Bronchial epithelial cell (primary cell): ENCODE data around the gene MCU. TPM values are rescaled to one million over a fixed set of nuclear protein-coding genes. Genes with fewer than 3 reads are reported as not detected.

Experiments used
- DNase-seq: peaks from one replicate; pipeline ENCODE4 v3.0.0-alpha.2; 2010; ENCODE audit warnings: low read depth
- FAIRE-seq: peaks from 2 replicates; lab custom pipeline; 2011; peaks lifted over from hg19 to GRCh38; lab: Jason Lieb, UNC
- H3K27me3 ChIP-seq: 2 replicates; pipeline ENCODE4 v1.5.1; 2011; ENCODE audit warnings: low read length; ENCODE audit not compliant: control insufficient read depth, insufficient read depth
- H3K36me3 ChIP-seq: 2 replicates; pipeline ENCODE4 v1.5.1; 2011; ENCODE audit warnings: low read length; ENCODE audit not compliant: control insufficient read depth, insufficient read depth
- H3K4me3 ChIP-seq: 2 replicates; pipeline ENCODE4 v1.5.1; 2011; ENCODE audit warnings: mild to moderate bottlenecking, low read depth, low read length, control low read depth
- total RNA-seq: library from RNA; depleted of rRNA; stranded (reverse); fragments of >200 nt; gene quantifications from 2 replicates; pipeline ENCODE4 v1.2.1, GENCODE V29; 2014
- TF ChIP-seq, protein P1 (sequence below): IDR thresholded peaks from 2 replicates; pipeline ENCODE4 v1.5.1; 2011; ENCODE audit warnings: mild to moderate bottlenecking, moderate library complexity, low read length, control low read depth, inconsistent platforms; ENCODE audit not compliant: insufficient read depth, severe bottlenecking

The MCU gene
- total RNA-seq, 1 donor from 2014 or later, result 38.7 TPM

DNA sequence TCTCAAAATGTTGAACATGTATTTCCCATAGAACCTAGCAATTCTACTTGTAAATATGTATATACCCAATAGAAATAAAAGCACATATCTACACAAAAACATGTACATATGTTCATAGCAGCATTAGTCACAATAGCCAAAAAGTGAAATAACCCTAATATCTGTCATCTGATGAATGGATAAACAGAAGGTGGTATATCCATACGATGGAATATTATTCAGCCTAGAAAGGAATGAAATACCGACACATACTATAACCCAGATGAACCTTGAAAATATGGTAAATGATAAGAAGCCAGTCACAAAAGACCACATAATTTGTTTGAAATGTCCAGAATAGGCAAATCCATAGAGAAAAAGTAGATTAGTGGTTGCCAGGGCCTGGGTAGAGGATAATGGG is 87.9 kb downstream of the MCU start:
- no peaks in the 10 kb centered on the region for H3K27me3 ChIP-seq
- H3K4me3 ChIP-seq, result no peak overlapping the region
- no peak for DNase-seq
- no peak for FAIRE-seq
- TF ChIP-seq, protein P1, sequence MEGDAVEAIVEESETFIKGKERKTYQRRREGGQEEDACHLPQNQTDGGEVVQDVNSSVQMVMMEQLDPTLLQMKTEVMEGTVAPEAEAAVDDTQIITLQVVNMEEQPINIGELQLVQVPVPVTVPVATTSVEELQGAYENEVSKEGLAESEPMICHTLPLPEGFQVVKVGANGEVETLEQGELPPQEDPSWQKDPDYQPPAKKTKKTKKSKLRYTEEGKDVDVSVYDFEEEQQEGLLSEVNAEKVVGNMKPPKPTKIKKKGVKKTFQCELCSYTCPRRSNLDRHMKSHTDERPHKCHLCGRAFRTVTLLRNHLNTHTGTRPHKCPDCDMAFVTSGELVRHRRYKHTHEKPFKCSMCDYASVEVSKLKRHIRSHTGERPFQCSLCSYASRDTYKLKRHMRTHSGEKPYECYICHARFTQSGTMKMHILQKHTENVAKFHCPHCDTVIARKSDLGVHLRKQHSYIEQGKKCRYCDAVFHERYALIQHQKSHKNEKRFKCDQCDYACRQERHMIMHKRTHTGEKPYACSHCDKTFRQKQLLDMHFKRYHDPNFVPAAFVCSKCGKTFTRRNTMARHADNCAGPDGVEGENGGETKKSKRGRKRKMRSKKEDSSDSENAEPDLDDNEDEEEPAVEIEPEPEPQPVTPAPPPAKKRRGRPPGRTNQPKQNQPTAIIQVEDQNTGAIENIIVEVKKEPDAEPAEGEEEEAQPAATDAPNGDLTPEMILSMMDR, result no peak
- no peaks in the 10 kb centered on the region for H3K36me3 ChIP-seq

DNA sequence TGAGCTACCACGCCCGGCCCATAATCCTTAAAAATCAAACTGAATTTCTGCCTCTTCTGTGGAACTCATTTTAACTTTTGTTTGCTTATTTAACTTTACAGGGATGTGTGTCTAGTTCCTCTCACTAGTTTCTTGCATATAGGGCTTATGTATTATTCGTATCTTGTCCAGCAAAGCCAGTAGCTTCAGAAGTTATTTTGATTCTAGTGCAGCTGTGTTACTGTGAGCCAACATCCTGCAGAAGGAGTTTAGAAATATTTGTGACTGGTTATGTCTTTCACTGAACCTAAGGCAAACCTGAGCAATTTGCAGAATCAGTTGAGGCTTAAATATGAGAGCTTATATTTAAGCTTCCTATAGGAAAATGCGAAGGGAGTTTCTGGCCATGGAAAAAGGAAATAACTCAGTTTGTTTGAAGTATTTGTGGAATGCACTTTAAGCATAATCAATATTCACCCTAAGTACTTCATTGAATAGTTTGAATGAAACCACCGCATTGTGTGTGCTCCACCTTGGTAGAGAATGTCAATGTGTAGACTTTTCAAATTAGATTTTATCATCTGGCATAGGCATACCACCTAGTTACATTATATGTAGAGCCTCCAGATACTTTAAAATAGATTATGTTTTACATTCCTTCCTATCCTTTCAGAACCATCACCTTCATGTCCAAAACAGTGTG is 90.8 kb downstream of the MCU start:
- TF ChIP-seq, protein P1, result no peak
- Histone ChIP-seq H3K36me3 (no peaks in the 10 kb centered on the region), H3K4me3 (no peak overlapping the region), H3K27me3 (no peaks in the 10 kb centered on the region)
- peak; percentile 5 for DNase-seq
- FAIRE-seq, result no peak

DNA sequence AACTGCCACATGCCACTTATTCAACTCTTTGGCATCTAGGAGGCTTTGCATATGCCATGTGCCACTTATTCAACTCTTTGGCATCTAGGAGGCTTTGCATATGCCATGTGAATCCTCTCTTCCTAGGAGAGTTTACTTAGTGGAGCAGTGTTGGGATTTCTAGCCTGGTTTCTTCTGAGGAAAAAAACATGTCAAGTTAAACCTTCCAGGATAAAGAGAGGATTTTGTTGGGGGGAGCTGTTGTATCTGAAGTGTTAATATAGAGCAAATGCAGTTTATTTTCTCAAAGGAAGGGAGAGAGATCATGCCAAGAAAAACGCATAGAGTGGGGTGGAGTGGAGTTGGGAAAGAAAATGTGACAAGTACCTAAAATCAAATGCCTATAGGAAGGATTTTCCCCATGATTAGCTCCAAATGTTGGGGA is 91.5 kb downstream of the MCU start:
- TF ChIP-seq, protein P1, result no peak
- DNase-seq, result peak; percentile 39
- H3K27me3 ChIP-seq, result no peaks in the 10 kb centered on the region
- no peaks in the 10 kb centered on the region for H3K36me3 ChIP-seq
- no peak for FAIRE-seq
- no peak overlapping the region for H3K4me3 ChIP-seq

DNA sequence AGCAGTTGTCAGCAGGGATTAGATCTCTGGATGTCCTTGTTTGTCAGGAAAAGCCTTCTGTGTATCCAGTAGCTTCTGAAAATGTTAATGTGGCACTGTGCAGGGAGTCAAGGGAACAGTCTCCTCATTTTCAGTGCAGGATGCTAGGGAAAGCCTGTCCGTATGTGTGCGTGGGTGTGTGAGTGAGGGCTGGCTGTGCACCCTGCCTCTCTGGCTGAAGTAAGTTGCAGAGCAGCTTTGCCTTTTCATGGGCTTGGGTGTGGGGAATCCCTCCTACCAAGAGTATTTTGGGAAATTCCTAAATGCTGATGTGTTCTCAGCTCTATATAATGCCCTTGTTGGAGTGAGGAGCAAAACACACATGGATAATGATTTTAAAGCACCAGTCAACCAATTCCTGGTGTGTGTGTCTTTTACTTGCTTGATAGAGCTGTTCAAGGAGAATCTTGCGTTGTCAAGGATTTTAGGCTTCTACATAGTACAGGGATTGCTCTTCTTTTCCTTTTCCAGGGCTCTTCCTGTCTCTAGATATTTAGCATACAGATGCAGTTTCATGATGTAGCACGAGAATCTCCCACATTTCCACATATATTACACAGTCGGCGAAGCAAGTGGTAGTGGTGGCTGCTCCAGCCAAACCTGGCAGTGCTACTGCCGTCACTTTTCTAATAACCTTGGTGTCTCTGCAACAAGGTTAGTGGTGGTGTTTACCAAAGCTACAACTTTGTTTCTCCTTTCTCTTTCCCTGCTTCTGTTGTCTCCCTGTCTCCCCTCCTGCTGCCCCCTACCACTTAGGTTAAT is 92.8 kb downstream of the MCU start:
- TF ChIP-seq, protein P1, result no peak
- Histone ChIP-seq H3K27me3 (no peaks in the 10 kb centered on the region), H3K4me3 (no peak overlapping the region), H3K36me3 (no peaks in the 10 kb centered on the region)
- DNase-seq (peak; percentile 82), FAIRE-seq (peak; percentile 87)

DNA sequence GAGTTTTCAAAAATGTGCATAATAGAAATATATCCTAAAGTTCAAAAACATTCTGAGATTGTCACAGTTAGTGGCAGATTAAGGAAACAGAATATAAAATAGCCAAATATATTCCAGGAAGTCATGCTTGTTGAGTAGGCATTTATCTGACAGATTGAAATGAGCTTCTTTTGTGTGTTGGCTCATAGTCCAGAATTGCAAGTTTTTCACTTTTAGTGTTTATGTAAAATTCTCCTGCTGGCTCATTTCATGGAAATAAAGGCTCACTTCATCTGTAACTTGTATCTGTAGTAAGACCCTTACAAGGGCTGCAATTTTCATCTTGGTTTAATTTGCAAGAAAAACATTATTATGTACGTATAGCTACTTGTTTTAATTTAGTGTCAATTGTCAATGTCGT is 93.5 kb downstream of the MCU start:
- TF ChIP-seq, protein P1, result no peak
- H3K27me3 ChIP-seq, result no peaks in the 10 kb centered on the region
- H3K4me3 ChIP-seq, result no peak overlapping the region
- no peak for FAIRE-seq
- no peak for DNase-seq
- no peaks in the 10 kb centered on the region for H3K36me3 ChIP-seq
